Central memory CD4-positive, alpha-beta T cell (primary cell): ENCODE measurements around the gene R3HDM1.

ENCODE experiments used
- DNase-seq: peaks from one replicate; pipeline ENCODE4 v3.0.0; 2022

R3HDM1 gene

DNA sequence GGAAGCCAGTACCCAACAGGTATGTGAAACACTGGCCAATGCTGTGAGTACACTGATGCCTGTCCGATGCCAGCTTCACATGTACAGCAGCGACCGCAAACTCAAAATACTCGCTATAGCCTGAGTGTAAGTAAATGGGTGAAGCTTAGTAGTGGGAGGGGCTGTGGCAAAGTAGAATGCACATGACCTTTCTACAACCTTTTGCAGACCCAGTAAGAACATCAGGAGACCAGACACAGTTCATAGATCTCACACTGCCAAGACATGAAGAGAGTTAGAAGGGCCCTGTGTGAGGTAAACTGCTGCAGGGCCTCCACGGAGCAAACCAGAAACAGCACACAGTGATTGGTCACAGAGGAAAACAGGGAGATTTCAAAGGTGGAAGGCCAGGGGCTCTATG lies 201.3 kb downstream of the R3HDM1 start:
- no peak for DNase-seq

DNA sequence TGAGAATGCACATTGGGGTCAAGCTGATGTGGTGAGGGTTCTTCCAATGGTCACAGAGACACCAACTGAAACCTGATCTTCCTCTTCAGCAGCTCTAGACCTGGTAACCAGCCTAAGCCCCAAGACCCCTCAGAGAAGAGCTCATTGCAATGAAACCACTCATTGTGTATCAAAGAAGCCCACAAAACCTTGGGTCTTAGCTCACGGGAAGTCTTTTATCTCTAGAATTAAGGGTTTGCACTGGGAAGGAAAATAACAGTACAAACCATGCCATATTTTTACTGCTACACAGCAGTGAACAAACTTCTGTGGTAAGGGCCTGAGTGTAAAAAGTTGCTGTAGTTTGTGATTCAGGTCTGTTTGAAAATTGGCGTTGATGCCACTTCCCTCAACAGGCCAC lies 201.8 kb downstream of the R3HDM1 start:
- no peak for DNase-seq

DNA sequence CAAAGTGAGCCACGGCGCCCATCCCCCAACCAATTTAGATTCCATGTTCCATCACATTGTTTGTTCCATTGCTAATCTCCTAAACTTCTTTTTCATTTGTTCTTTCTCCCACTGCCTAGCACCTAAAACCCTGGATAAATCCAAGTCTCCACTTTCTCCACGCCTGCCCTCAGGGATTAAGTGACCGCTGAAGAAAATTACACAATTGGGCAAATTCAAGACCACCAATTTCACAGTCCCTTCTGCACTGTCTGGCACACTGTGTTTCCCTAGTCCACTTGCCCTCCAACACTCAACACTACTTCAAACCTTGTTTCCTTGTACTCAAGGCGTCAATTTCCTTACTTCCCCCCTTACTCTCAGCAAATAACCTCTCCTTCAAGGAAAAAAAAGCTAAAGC lies 205.3 kb downstream of the R3HDM1 start:
- DNase-seq, result no peak

DNA sequence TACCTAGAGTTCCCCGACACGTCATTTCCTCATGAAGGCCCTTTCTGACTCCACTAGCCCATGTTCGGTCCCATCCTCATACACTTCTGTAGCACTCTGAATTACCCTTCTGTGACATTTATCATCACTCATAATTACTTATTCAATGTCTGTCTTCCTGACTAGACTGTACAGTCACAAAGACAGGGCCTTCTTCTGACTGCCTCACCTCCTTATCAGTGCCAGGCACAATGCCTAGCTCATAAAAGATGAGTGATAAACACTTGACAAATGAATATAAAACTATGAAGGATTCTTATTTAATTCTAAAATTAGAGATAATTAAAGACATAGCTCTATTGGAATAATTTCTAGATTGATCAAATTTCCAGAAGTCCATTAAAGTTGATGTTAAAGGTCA lies 208.9 kb downstream of the R3HDM1 start:
- DNase-seq, result no peak

DNA sequence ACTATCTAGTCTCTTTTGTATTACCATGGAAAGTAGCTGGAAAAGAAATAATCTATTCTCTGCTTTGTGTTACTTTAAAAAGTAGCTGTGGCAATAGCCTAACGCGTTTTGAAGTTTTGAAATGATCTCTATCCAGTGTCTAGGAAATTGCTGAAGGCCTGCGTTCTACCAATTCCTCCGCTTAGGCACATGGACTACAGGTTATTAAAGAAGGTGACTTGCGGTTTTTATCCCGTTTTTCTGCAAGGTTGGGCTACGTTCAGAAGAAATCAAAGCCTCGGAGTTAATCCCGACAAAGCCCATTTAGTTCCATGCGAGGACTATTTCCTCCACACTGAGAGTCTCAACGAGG lies 209.7 kb downstream of the R3HDM1 start:
- DNase-seq, result no peak

DNA sequence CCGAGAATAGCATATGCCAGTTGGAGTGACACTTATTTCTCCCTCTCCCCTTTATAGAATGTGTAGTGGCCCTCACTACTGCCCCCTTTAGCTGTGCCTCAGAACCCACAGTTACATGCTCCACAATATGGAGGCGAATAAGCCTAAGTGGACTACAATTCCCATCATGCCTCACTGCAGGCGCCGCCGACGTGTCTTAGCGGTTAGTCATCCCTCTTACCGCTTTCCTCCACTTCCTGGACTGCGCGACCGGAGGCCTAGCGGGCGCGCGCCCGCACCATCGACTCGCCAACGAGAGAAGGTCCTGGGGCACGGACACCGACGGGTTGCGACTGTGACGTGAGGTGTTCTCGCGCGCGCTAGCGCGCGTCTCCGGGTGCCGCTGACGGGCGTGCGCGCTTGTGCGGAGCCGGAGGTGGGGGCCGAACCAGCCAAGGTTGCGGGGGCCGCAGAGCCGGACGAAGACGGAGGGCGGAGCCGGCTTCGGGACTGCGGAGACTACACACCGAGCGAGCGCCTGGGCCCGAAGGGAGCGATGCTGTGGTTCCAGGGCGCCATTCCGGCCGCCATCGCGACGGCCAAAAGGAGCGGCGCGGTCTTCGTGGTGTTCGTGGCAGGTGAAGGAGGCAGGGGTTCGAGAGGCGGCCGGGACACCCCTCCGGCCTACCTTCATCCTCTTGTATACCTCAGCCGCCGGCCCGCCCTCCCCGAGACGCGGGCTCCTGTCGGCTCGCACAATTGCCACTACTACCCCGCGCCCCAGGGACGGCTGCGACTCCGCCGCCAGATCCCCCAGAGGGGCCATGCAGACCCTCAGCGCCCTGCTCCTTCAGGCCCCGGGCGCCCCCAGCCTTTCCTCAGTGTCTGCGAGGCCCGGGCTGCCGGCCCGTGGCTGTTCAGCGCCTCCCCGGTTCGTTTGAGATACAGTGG lies 210.4 kb downstream of the R3HDM1 start, which contains the start of gene UBXN4:
UBXN4 (plus strand) TSS at position 461 of the 930 bp plus-strand sequence; CDS start at position 536, 75 bp downstream.
- peak; percentile 89 for DNase-seq

DNA sequence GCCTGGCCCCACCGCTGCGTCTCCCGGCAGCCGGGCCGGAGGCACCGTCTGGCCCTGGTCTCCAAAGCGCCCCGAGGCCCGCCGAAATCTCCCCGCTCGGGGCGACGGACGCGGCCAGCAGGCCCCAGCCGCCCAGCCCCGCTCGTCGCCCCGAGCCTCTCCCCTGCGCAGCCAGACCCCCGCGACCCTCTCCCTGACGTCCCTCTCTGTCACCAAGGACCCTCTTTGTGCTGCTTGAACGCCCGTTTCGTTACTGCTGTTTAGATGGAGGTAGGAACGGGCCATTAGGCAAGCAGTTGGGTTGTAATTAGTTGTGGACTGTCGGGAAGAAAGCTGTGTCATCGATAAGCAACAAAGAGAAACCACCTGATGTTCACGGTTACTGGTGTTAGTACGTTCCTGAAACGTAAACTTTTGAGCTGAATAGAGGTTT lies 211.1 kb downstream of the R3HDM1 start:
- peak; percentile 53 for DNase-seq

DNA sequence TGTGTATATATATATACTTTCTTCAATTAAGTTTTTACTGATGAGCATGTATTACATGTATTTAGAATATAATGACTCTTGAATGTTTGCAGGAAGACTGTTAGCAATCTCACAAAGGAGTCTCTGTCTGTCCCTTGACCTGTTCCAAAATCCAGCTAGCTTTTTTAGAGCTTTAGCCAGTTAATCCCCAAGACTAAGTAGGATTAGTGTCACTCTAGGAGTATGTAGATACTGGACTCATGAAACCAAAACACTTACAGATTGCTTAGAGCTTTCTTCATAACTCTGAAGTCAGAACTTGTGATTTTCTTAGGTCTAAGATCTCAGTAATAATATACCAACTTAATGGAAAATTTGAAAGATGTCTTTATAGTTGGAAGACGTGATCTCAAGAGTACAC lies 212.6 kb downstream of the R3HDM1 start:
- DNase-seq, result no peak

DNA sequence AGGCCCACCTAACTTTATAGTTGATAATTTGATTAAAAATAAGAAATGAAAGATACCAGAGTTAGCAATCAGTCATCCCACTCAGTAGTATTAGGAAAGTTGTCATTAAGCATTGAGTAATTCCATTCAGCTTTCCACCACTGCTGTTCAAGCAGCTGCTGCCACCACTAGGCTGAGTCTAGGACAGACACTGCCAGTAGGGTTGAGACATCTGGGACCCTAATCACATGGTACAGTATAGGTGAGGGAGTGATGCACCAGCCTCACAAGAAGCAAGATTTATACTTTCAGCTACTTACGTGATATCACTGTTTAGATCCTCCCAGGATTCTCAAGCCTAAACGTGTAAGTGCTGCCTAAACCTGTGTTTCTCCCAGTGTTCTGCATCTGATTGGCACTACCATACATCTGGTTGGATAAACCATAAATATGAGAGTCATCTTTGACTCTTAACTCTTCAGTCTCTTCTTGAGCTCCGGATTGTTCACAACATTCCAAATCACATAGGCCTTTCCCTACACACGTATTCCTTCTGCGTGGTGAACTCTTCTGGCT lies 213.6 kb downstream of the R3HDM1 start:
- DNase-seq, result no peak

DNA sequence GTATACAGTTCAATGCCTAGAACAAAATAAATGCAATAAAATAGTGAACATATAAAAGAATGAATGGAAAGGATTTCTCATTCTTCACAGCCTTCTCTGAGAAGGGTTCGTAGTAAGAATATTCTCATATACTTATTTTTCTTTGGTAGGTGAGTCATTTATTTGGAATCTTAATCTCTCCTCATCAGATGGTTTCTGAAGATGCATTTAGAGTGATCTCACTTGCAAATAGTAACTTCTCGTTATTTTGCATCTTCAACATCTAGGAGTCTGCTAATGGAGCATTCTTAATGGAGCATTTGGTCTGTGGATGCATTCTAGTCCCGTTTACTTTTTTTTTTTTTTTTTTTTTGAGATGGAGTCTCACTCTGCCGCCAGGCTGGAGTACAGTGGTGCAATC lies 214.3 kb downstream of the R3HDM1 start:
- DNase-seq, result no peak

DNA sequence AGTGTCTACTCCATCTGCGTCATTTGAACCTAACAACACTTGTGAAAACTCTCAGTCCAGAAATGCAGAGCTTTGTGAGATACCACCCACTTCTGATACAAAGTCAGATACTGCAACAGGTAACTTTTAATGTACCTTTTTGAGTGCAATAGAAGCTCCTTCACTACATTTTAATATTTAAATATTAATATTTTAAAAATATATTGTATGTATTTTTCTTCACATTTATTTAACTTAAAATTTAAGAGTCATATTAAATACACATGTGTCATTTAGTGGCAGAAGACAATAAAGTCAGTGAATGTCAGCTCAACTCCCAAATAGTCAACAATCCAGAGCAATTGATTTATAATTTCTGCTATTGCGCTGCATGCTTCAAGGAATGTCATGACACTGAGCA lies 224.3 kb downstream of the R3HDM1 start:
- DNase-seq, result no peak

DNA sequence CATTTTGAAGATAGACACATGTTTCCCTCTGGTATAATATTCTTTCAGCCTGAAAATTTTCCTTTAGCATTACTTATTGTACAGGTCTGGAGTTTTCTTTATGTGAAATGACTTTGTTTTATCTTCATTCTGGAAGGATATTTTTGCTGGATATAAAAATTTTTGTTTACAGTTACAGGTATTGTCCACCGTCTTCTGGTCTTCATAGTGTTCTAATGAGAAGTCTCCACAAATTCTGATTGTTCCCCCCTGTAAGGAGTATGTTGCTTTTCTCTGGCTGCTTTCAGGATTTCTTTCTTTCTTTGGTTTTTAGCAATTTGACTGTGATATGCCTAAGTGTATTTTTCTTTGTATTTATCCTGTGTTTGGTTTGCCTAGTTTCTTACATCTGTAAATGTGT lies 225.4 kb downstream of the R3HDM1 start:
- no peak for DNase-seq

DNA sequence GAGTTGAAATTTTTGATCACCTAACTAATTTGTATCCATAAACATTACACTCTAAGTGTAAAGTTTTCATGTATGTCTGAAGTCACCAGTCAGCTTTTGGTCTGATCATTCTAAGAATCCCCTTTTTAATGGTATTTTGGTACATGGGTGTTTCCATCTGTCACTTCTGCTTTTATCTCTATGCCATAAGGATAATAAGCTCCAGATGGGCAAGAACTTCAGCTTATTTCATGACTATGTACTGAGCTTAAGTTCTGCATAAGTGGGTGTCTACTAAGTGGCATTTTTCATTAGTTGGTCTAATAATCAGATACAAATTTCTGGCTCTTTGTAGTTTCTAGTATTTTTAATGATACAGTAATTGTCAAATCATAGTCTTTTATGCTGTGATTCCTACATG lies 230.7 kb downstream of the R3HDM1 start:
- DNase-seq, result no peak

DNA sequence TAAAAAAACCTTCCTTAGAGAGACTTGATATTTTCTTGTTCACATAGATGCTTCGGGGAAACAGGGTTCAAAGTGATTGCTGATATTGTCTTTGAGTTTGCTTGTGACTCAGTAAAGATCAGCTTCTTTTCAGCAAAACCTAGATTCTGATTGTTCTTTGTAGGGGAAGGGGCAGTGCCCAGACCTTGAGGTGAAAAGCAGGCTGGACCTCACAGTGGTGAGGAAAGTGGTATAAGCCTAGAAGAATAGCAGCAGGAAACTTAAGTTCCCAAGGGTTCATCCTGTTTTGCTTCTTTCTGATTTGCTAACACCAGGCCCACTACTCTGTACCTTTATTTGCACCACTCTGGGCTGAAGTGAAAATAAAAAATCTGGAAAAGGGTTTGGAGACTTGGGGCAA lies 231.2 kb downstream of the R3HDM1 start:
- no peak for DNase-seq

DNA sequence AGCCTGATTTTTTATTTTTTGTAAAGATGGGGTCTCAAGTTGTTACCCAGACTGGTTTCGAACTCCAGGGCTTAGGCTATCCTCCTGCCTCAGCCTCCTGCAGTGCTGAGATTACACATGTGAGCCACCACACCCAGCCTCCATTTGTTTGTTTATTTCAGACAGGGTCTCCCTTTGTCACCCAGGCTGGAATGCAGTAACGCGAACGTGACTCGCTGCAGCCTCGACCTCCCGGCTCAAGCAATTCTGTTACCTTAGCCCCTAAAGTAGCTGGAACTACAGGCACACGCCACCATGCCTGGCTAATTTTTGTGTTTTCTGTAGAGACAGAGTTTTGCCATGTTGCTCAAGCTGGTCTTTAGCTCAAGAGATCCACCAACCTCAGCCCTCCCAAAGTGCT lies 237.6 kb downstream of the R3HDM1 start:
- no peak for DNase-seq

DNA sequence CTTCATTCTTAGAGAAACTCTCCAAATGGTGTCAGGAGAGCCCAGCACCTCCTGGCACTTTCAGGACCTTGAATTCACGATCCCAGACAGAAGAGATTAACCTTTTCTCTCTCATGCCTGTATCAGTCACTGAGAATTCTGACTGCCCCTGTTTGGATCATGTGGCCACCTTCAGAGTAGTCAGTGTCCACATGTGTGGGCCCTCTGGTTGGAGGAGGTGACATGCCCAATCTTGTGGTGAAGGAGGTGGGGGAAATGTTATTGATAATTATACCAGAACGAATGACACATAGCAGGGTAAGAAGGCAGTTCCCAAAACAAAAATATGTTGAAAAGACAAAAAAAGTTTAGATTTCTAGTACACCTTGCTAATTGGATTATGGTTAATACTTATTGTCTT lies 242.0 kb downstream of the R3HDM1 start:
- no peak for DNase-seq

DNA sequence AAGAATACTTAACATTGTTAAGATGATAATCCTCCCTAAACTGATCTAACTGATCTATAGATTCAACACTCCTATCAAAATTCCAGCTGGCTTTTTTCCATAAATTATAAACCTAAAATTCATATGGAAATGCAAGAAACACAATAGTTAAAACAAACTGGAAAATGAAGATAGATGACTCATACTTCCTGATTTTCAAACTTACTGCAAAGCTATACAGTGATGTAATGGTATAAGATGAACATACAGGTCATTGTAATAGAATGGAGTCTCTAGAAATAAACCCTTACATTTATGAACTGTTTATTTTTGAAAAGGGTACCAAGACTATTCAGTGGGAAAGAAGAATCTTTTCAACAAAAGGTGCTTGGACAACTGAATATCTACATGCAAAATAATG lies 242.6 kb downstream of the R3HDM1 start:
- no peak for DNase-seq
